ENCODE results near the gene C12orf50.
"Not testable (repeated sequence)": the region's sequence is repeated elsewhere in the genome, so short reads cannot be mapped to it uniquely, and the experiment has no call there.

C12orf50 gene

GRCh38 chr12:87985069-87985675, 44.0 kb downstream of the C12orf50 start:
- DNase-seq, result no peak

DNA sequence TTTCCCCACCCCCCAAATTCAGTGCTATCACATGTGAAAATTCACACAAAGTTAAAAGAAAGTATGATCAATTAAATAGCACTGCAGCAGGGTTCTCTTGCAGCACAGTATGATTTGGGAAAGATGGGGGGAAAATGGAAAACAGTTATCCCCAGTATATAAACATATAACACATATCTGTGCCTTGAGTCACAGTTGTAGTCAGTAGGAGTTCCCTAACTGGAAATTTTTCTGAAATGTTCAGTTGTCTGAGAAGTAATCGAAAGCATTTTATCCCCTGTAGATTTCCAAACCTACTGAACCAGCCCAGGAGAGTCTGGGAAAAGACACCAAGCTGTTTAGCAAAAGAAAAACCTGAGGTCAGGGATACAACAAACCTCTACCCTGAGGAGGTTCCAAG, 47.0 kb downstream of the C12orf50 start:
- no peak for DNase-seq

DNA sequence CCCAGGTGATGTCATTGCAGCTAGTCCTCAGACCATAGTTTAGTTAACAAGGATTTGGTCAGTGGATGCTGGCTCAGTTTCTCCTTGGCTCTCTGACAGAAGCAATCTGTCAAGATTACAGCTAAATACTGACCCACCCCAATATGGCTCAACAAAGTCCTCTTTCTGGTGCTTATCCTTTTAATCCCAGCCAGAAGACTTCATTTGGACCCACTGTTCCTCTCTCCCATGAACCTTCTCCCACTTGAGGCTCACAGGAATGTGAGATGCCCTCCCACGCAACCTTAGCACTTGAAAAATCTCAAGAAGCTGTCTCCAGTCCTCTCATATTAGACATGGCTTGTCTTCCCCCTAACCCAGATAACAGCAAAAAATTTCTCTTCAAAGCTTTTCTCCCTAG, 47.7 kb downstream of the C12orf50 start:
- no peak for DNase-seq

- no peak for DNase-seq
Measured at GRCh38 chr12:87975879-87976278, 53.3 kb downstream of the C12orf50 start.

DNA sequence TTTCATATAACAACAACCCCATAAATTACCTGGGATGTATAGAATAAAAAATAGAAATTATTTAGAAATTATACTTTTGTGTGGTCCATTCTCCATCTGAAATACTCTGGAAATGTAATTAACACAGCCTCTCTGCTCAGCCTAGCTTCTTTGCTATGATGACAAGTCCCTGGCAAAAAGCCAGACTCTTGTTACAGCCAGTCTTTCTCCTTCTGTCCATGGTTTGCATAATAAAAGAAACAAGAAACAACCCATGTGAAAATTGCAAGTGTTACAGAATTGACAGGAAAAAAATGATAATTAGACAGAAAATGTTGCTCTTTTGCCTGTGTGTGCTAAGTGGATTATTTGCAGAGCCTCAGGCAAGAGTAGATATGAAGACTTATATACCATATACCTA, 61.3 kb downstream of the C12orf50 start:
- no peak for DNase-seq

GRCh38 chr12:87960566-87960965, 68.6 kb downstream of the C12orf50 start:
- no peak for DNase-seq

GRCh38 chr12:87954028-87954427, 75.2 kb downstream of the C12orf50 start:
- DNase-seq, result not testable (repeated sequence)

DNA sequence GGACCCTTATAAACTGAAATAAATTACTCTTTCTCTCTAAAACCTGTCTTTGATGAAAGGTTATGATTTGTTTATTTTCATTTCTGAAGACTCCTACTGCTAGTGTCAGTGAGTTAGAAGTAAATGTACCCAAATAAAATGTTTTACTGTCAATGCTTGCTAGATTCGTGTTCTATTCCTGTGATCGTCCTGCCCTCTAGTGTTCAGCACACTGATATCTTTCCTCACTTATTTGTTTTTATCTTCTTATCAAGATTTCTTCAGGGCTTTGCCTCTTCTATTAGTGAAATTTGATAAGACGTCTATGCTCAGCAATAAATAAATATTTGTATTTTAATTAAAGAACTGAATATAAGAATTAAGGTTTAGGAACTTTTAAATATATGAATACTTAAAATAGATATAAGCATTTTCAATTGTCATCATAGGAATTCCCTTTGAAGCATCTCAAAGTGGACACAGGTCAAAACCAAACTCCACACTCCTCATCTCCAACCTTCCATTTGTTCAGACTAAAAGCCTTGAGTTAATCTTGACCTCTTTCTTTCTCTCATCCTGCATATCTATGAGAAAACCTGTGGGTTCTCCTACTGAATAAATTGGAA, 75.8 kb downstream of the C12orf50 start:
- DNase-seq, result no peak

DNA sequence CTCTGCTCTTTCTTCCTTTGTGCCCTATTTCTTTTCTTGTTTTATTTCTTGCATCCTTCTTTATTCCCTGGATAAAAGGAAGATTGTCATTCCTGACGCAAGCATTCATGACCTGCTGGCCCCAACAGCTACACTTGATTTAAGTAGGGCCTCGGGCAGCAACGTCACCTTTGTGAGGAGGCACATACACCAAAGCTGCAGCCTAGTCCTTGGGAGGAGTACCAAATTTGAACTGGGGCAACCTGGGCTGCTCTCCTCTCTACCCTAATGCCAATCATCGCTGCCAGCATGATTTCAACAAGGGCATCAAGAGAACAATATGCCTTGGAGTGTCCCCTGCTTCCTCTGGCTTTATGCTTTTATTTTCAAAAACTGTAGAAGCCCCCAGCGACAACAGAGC, 76.4 kb downstream of the C12orf50 start:
- DNase-seq, result no peak

- DNase-seq, result no peak
Measured at GRCh38 chr12:87952223-87952622, 77.0 kb downstream of the C12orf50 start.

DNA sequence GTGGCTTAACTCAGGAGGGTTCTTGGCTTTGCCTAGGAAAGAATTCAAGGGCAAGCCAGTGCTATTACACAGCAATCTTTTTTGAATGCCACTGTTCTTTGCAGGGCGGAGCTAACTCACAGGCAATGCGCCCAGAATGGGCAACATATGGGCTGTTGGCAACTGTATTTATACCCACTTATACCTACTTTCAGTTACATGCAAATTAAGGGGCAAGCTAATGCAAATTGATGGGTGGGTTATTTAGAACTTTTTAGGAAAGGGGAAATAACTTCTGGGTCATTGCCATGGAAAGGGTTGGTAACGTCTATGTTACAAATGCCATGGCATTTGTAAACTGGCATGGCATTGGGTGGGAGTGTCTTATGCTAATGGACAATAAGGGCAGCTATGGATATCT, 85.4 kb downstream of the C12orf50 start:
- no peak for DNase-seq

GRCh38 chr12:87943023-87943422, 86.2 kb downstream of the C12orf50 start:
- DNase-seq, result no peak

- no peak for DNase-seq
Measured at GRCh38 chr12:87939182-87939581, 90.0 kb downstream of the C12orf50 start.

- no peak for DNase-seq
Measured at GRCh38 chr12:87935216-87935615, 94.0 kb downstream of the C12orf50 start.

DNA sequence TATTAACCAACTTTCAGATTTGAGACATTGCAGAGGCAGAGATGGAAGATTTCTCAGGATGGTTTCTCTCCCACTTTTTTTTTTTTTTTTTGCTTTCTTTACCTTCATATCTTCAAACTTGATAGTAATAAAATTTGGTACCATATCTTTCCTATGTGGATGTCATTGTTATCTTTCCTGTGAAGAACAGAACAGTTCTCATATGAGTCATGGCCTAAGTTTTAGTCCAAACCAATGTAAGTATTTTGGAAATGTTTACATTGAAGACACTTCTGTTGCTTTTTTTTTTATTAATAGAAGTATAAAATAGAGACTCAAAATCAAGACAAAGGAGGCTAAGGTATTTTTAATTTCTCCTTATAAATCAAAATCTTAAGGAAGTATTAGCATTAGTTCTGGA, 95.2 kb downstream of the C12orf50 start:
- no peak for DNase-seq

DNA sequence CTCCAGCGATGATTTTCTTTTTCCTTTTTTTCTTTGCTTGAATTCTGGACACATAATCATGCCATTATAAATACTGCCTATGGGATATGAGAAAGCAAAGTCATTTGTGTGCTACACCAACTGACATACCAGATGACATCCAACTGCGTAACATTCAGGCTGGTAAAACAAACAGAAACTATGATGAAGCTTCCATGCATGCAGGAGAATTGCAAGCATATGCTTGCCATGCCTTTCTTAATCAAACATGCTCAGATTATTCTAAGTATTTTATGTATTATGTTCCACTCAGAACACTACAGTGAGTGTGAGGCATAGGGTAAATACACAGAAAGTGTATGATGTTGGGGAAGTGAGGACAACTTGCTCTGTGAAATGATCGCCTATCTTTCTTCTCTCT, 97.4 kb downstream of the C12orf50 start:
- DNase-seq, result no peak

- no peak for DNase-seq
Measured at GRCh38 chr12:87930627-87931026, 98.6 kb downstream of the C12orf50 start.
